SKM-1 treated with dmso at 0.1 percent for 144 hours (cell line): ENCODE data around the gene SGK1.
"Not testable (repeated sequence)": the region's sequence is repeated elsewhere in the genome, so short reads cannot be mapped to it uniquely, and the experiment has no call there.

ENCODE experiments used
- DNase-seq: peaks from one replicate; lab custom pipeline; 2025; ENCODE audit not compliant: unreplicated experiment; lab: John Stamatoyannopoulos, UW

Gene SGK1

GRCh38 chr6:134230087-134230700, 87.7 kb downstream of the SGK1 start:
- DNase-seq: peak; percentile 84

DNA sequence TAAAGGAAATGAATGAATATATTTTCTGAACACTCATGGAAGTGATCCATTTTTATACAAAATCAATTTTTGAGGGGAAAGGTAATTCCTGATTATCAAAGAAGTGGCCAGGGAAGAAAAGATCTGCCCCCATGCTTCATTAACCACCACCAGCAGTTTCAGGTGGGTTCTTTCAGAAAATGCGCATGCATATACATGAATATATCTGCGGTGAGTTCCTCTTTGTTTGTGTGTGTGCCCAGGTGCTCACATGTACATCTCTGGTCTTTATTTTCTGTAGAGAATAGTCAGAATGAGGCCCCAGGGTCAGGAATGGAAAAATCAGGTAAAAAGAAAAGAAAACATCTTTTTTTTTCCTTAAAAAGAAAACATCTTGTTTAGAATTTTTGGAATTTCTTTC, 88.4 kb downstream of the SGK1 start:
- DNase-seq: no peak

GRCh38 chr6:134223796-134224420, 94.0 kb downstream of the SGK1 start:
- no peak for DNase-seq

DNA sequence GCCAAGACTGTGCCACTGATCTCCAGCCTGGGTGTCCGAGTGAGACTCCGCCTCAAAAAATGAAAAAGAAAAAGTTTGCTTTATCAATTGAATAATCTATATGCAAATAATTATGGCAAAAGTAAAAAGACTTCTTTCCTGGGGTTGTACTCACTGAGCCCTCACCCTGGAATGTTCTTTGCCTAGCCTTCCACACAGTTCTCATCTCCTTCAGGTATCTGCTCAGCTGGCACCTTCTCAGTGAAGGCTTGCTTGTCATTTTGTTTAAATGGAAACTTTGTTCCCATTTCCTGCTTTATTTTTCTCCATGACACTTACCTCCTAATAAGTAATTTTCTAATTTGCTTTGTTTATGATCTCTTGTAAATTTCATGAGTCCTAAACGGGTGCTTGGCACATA, 96.7 kb downstream of the SGK1 start:
- no peak for DNase-seq

- DNase-seq: no peak
Measured at GRCh38 chr6:134217798-134218140, 100.1 kb downstream of the SGK1 start.

GRCh38 chr6:134217105-134217797, 100.7 kb downstream of the SGK1 start:
- DNase-seq: no peak

DNA sequence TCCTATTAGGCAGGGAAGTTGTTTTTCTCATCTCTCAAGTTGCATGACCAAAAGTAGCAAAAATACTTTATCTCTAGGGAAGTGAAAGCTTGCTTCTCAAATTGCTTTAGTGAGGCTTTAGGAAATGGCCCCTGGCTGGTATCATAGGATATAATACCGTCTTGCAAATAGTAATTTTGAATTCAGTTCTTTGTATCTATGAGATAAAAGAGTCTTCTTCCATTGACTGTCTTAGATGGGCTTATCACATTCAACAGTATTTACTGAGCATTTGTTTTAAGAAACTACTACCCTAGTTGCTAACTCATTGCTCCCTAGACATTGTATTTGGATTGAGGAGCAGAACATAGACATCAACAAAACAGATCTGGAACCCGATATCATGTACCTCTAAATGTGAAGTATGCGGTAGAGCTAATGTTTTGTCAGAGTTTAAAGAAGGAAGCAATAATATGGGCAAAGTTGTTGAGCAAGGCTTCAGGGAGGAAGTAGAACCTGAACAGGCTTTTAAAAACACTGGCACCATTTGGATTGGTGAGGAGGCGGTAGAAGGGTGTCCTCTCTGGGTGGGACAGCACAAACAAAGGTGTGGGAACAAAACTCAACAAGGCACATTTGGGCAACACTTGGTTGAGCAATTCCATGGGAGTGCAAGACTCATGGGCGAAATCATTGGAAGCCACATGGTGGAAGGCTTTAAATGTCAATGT, 101.5 kb downstream of the SGK1 start:
- DNase-seq: peak; percentile 82

- DNase-seq: not testable (repeated sequence)
Measured at GRCh38 chr6:134213410-134213809, 104.5 kb downstream of the SGK1 start.

- DNase-seq: no peak
Measured at GRCh38 chr6:134211297-134211696, 106.6 kb downstream of the SGK1 start.

DNA sequence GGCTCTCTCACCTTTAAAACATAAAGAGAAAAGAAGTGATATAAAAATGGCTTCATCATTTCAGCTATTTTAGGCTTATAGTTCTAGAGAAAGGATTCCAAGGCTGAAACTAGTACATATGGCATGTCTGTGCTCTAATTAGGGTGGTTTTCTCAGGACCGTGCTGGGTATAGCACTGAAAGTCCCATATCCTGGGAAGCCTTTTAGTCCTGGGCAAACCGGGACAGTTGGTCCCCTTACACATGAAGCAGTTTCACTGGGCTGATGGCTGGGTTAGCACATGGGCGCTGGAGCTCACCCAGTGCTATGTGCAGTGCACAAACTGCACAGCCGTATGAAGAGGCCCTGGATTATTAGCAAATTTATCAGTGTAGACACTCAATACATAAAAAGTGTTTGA, 110.5 kb downstream of the SGK1 start:
- no peak for DNase-seq

DNA sequence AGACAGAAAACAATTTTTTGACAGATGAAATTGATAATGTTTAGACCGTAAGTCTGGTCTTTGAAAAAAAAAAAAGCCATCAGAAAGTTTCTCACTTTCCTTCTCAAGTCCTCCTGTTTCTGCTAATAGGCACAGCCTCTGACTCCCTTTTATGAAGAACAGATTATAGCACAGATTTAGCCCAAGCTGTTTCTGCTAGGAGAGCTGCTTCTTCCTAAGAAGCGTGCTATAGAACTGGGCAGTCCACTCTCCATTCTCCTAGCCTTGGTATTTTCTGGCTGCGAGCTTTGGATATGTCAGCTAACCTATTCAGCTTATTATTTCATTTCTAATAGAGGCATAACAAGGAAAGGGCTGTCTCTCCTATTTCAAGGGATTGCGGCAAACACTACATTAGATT, 112.5 kb downstream of the SGK1 start:
- DNase-seq: no peak

DNA sequence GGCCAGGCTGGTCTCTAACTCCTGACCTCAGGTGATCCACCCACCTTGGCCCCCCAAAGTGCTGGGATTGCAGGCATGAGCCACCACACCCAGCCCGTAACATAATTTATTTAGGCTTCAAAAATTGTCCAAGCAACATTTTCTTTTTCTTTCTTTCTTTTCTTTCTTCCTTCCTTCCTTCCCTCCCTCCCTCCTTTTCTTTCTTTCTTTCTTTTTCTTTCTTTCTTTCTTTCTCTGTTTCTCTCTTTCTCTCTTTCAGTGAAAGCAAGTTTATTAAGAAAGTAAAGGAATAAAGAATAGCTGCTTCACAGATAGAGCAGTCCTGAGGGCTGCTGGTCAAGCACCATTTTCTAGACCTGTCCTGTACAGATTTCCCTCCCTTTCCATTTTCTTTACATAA, 113.2 kb downstream of the SGK1 start:
- not testable (repeated sequence) for DNase-seq

- no peak for DNase-seq
Measured at GRCh38 chr6:134204031-134204430, 113.9 kb downstream of the SGK1 start.

DNA sequence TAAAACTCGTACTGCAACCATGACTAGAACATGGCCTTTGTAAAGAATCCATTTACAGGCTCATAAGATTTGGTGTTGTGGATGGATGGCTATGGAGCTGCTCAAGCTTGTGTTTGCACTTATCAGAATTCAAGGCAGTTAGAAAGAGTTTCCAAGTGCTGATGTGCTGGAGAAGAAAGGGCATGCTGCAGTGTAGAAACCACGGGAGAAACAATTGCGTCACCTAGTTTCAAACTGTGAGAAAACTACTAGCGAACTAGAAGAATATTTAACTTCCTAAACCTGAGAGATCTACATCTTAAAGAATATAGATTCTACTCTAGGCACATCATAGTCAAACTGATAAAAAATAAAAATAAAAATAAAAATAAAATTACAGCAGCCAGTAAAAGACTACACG, 116.2 kb downstream of the SGK1 start:
- DNase-seq: no peak

DNA sequence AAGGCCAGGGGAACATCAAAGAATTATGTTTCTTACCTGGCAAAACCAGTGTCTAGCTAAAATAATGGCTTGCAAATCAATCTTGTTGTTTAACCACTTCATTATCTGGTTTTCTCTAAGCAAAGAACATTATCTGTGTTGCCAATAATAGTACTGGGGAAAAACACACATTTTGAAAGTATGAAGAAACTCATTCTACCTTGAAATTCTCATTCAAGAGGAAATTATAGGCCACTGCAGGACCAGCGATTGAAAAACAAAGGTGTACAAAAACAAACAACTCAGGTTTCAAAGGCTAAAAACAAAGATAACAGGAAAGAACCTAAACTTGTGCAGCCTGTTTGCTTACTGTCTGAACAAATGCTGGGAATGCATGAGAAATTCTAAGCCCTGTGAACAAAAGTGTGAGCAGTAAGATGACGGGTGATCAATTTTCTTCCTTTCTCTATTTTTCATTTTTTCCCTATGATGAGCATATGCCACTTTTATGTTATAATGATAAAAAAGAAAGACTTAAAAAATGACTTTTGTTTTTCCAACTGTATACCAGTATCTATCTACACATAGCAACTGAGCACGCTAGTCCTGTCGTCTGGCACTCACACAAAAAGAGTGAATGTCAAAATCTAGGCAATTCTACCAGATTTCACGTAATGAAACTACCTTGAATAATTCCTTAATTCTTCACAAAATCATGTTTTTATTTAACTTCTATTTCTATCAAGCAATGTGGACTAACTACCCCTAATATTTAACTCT, 117.9 kb downstream of the SGK1 start:
- DNase-seq: no peak

GRCh38 chr6:134198093-134198492, 119.8 kb downstream of the SGK1 start:
- DNase-seq: no peak

DNA sequence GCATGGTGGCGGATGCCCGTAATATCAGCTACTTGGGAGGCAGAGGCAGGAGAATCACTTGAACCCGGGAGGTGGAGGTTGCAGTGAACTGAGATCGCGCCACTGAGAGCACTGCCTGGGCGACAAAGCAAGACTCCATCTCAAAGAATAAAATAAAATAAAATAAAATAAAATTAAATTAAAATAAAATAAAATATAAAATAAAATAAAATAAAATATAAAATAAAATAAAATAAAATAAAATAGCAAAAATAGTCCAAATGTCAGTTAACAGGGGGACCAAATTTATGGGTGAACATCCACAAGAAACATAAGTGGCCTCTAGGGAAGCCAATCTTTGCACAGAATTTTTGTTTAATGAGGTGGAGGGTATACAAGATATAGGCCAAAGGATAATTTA, 120.2 kb downstream of the SGK1 start:
- DNase-seq: not testable (repeated sequence)

DNA sequence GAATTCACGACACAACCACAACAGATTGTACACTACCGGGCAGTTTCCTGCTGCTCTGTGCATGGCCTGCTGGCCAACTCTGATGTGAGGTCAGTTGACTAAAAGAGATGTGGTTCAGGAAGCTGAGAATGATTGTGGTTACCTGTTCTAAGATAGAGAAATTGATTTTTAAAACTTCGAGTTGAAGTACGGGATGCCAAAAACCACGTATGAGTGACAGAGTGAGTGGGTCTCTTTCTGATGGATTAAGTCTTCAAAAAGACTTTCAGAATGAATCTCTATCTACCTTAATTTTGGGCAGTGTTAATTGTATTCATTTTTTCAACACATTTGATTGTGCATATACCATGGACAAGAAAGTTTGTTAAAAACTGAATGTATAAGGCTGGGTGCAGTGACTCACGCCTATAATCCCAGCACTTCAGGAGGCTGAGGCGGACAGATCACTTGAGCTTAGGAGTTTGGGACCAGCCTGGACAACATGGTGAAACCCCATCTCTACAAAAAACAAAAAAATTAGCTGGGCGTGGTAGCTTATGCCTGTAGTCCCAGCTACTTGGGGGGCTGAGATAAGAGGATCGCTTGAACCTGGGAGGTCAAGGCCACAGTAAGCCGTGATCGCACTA, 121.2 kb downstream of the SGK1 start:
- DNase-seq: peak; percentile 7

DNA sequence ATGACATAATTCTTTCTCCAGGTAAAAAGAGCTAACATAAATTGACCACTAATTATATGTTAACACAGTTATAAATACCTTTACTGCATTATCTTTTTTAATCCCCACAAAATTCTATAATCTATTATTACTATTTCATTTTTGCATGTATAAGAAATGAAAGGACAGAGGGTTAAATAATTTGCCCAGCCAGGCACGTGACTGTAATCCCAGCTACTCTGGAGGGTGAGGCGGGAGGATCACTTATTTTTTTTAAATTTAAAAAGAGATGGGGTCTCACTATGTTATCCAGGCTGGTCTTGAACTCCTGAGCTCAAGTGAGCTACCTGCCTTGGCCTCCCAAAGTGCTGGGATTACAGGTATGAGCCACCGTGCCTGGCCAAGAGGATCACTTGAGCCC, 121.9 kb downstream of the SGK1 start:
- no peak for DNase-seq

GRCh38 chr6:134195164-134195906, 122.6 kb downstream of the SGK1 start:
- DNase-seq: no peak
